HG03139 (cell line): ENCODE measurements around the gene OR4D1.
"Not testable (repeated sequence)": the region's sequence is repeated elsewhere in the genome, so short reads cannot be mapped to it uniquely, and the experiment has no call there.

ENCODE experiments used
- ATAC-seq: cut with Tn5 transposase; IDR thresholded peaks from one replicate; pipeline ENCODE4 v1.9.1; 2021; ENCODE audit not compliant: unreplicated experiment

The OR4D1 gene

GRCh38 chr17:58147930-58148434, at the start of gene OR4D1:
Gene OR4D1, plus strand, starts transcription at chr17:58148384. Its CDS starts 6,770 bp downstream, at chr17:58155154.
- ATAC-seq: no peak

- ATAC-seq: no peak
Observed at GRCh38 chr17:58100506-58100905, 47.7 kb upstream of the OR4D1 start.

- ATAC-seq: not testable (repeated sequence)
Observed at GRCh38 chr17:58101898-58102297, 46.3 kb upstream of the OR4D1 start.

GRCh38 chr17:58105093-58105492, 43.1 kb upstream of the OR4D1 start:
- ATAC-seq: no peak

DNA sequence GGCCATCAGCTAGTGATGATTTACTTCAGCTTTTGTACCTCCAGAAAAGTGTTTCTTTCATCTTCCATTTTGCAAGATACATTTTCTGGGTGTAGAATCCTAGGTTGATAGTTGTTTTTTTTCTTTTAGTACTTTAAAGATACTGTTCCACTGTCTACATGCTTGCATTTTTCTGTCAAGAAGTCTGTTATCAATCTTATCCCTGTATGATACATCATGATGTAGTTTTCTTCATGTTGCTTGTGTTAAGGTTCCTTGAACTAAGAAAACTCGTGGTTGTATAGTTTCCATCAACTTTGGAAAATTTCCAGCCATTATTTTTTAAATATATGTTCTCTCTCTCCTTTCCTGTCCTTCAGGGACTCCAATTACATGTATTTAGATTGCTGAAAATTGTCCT, 40.9 kb upstream of the OR4D1 start:
- ATAC-seq: no peak

GRCh38 chr17:58109197-58109596, 39.0 kb upstream of the OR4D1 start:
- no peak for ATAC-seq

GRCh38 chr17:58110012-58110411, 38.2 kb upstream of the OR4D1 start:
- ATAC-seq: no peak

DNA sequence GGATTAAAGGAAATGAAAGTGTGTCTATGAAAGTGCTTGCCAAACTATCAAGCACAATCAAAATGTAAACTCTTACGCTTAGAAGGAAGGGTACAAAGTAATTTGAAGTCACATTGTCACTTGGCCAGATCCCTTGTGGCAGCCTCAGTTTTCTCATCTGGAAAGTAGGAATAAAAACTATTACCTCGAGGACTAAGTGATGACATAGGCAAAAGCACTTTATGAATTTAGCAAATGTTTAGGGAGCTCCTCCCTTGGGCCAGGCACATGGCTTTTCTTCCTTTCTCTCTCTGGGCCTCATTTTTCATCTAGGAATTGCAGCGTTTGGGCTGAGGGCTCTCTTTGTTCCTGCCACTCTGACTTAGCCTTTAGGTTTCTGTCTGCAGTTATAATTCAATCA, 36.5 kb upstream of the OR4D1 start:
- no peak for ATAC-seq

GRCh38 chr17:58112970-58113631, 35.1 kb upstream of the OR4D1 start:
- ATAC-seq: no peak

DNA sequence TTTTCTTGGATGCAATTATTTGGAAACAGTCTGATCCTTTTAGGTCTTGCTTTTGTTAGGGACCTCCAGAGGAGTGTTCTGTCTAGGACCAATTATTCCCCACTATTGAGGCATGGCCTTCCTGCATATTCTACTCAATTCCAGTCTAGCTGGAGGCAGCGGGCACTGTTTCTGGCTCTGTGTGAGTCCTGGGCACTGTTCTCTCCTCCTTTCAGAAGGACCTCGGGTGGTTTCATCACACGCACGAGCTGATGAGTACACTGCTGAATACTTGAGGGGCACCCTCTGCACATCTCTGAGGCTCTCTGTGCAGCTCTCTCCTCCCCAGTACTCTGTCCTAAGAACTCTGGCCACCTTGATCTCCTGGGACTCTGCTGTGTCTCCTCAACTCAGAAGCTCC, 34.2 kb upstream of the OR4D1 start:
- ATAC-seq: no peak

DNA sequence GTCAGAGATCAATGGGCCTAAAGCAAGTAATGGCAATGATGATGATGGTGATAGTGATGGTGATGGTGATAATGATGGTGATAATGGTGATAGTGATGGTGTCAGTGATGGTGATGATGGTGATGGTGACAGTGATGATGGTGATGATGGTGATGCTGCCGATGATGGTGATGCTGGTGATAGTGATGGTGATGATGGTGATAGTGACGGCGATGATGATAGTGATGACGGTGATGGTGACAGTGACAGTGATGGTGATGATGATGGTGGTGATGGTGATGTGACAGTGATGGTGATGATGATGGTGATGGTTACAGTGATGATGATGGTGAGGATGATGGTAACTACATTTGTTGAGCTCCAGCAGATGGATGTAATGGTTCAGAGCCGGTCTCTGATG, 30.8 kb upstream of the OR4D1 start:
- no peak for ATAC-seq

DNA sequence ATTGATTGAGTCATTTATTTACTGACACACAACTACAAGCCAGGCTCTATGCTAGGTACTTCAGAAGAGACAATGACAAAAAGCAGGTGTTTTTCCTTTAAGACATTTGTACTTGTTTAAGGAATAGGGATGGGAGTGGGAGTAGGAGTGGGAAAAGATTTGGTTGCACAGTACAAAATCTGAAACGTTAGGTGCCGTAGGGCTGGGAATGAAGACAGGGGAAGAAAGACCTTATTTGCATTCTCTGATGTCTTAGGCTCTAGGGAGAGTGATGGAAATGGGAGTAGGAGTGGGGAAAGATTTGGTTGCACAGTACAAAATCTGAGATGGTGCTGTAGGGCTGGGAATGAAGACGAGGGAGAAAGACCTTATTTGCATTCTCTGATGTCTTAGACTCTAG, 28.7 kb upstream of the OR4D1 start:
- no peak for ATAC-seq

DNA sequence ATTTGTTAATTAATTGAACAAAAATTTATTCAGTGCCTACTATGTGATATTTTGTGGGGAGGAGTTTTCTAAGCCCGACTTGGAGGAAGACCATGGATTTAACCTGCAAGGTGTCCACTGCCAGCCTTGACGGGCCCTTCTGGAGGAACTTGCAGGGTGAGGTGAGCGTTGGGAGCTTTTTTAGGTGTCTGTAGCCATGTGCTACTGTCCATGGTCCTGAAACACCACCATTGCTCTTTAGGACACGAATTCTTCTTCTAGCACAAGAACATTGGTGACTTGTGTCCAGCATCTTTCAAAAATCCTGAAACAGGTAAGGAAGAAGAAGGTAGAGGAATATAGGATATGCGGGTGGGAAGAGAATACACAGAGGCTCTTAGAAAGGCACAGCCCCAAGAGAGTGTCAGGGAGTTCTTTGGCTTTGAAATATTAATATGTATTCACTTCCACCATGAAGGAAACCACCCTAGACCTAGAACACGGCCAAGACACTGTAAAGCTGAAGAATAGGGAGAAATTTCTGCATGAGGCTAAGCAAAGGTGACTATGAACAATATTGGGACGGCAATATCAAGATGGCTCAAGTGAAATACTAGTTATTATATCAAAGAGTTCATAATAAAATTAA, 27.9 kb upstream of the OR4D1 start:
- no peak for ATAC-seq

- no peak for ATAC-seq
Observed at GRCh38 chr17:58121925-58122324, 26.3 kb upstream of the OR4D1 start.

- no peak for ATAC-seq
Observed at GRCh38 chr17:58127846-58128245, 20.3 kb upstream of the OR4D1 start.

GRCh38 chr17:58132697-58133096, 15.5 kb upstream of the OR4D1 start:
- ATAC-seq: not testable (repeated sequence)

GRCh38 chr17:58136669-58137279, 11.4 kb upstream of the OR4D1 start:
- ATAC-seq: no peak

- ATAC-seq: no peak
Observed at GRCh38 chr17:58141505-58141904, 6.7 kb upstream of the OR4D1 start.

- not testable (repeated sequence) for ATAC-seq
Observed at GRCh38 chr17:58143335-58143734, 4.8 kb upstream of the OR4D1 start.

GRCh38 chr17:58144801-58145200, 3.4 kb upstream of the OR4D1 start:
- ATAC-seq: no peak

- no peak for ATAC-seq
Observed at GRCh38 chr17:58148609-58149008, 425 bp downstream of the OR4D1 start.

GRCh38 chr17:58150394-58150793, 2.2 kb downstream of the OR4D1 start:
- no peak for ATAC-seq
